Measurements from ENCODE around the gene TNIK. TPM values are rescaled to one million over a fixed set of nuclear protein-coding genes. Genes with fewer than 3 reads are reported as not detected.

The TNIK gene
- total RNA-seq, 1 donor from 2014 or later: 17.0 TPM

DNA sequence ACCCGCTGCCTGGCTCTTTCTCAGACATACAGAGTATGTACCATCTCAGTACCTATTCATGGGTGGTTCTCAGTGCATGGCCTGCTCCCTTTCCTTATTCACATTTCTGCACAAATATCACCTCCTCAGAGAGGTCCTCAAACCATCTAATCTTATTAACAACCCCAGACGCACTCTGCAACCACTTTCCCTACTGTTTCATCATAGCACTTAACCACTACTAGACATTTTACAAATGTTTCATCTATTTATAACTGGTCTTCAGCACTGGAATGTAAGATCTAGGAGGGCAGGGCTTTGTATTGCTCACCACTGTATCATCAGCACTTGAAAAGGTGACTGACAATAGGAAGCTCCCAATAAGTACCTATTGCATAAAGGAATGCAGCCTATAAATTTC, 45.1 kb downstream of the TNIK start:
- Histone ChIP-seq H3K4me3 (ENCODE audit: low read depth, low read length) (no peak overlapping the region), H3K27me3 (ENCODE audit: control insufficient read depth, insufficient read depth, low read length) (no peaks in the 10 kb centered on the region), H3K36me3 (ENCODE audit: control insufficient read depth, insufficient read depth, low read length) (no peaks in the 10 kb centered on the region)
- TF ChIP-seq, protein P1, sequence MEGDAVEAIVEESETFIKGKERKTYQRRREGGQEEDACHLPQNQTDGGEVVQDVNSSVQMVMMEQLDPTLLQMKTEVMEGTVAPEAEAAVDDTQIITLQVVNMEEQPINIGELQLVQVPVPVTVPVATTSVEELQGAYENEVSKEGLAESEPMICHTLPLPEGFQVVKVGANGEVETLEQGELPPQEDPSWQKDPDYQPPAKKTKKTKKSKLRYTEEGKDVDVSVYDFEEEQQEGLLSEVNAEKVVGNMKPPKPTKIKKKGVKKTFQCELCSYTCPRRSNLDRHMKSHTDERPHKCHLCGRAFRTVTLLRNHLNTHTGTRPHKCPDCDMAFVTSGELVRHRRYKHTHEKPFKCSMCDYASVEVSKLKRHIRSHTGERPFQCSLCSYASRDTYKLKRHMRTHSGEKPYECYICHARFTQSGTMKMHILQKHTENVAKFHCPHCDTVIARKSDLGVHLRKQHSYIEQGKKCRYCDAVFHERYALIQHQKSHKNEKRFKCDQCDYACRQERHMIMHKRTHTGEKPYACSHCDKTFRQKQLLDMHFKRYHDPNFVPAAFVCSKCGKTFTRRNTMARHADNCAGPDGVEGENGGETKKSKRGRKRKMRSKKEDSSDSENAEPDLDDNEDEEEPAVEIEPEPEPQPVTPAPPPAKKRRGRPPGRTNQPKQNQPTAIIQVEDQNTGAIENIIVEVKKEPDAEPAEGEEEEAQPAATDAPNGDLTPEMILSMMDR (IDR thresholded peaks at IDR 0.05; ENCODE audit: insufficient read depth, low read length, poor library complexity, severe bottlenecking): no peak
- DNase-seq (ENCODE audit: low read depth): no peak

DNA sequence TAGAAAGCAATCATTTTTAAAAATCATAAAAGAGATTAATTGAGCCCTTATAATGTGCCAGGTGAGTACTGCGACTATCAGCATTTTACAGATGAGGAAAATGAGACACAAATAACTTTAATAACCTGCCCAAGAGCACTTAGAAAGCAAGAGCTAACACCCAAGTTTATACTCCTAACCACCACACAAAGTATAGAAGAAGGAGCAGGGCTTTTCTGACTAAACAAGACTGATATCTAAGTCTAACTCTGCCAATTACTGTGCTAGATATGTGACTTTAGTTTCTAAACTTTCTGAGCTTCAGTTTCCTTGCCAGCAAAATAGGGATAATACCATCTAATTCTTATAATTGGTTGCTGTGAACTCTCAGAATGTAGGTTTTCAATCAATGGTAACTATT, 47.7 kb downstream of the TNIK start:
- Histone ChIP-seq H3K27me3 (ENCODE audit: control insufficient read depth, insufficient read depth, low read length) (no peaks in the 10 kb centered on the region), H3K4me3 (ENCODE audit: low read depth, low read length) (no peak overlapping the region), H3K36me3 (ENCODE audit: control insufficient read depth, insufficient read depth, low read length) (no peaks in the 10 kb centered on the region)
- DNase-seq (ENCODE audit: low read depth): no peak
- TF ChIP-seq, protein P1 (IDR thresholded peaks at IDR 0.05; ENCODE audit: insufficient read depth, low read length, poor library complexity, severe bottlenecking): no peak

DNA sequence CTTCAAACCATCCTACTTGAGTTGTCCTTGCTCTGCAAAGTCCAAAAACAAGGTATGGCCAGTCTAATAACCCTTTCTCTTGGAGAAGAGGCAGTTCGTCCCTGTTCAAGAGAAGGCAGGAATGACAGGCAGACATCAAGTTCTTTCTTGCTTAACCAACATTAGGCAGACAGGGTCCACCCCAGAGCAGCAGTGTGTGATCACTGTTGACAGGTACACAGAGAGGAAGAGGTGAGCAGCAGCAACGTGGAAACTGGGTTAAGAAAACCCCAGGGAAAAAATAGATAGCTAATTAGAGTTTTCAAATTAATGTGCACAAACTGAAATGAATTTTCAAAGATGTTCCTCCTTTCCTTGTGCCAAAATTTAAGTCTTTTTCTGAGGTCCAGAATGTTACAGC, 48.2 kb downstream of the TNIK start:
- Histone ChIP-seq H3K4me3 (ENCODE audit: low read depth, low read length) (no peak overlapping the region), H3K27me3 (ENCODE audit: control insufficient read depth, insufficient read depth, low read length) (no peaks in the 10 kb centered on the region), H3K36me3 (ENCODE audit: control insufficient read depth, insufficient read depth, low read length) (no peaks in the 10 kb centered on the region)
- TF ChIP-seq, protein P1 (IDR thresholded peaks at IDR 0.05; ENCODE audit: insufficient read depth, low read length, poor library complexity, severe bottlenecking): no peak
- DNase-seq (ENCODE audit: low read depth): no peak

DNA sequence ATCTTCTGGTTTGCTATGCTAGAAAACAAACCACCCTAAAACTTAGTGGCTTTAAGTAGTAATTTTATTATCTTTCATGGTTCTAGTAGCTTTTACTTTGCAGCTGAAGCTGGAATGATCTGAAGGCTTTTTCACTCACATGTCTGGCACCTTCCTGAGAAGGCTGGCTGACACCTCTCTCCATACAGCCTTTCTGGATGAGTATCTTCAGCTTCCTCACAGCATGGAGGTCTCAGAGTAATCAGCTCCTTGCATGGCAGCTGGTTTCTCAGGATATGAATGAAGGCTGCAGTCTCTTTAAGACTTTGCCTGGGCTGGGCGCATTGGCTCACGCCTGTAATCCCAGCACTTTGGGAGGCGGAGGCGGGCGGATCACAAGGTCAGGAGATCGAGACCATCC, 50.0 kb downstream of the TNIK start:
- TF ChIP-seq, protein P1 (IDR thresholded peaks at IDR 0.05; ENCODE audit: insufficient read depth, low read length, poor library complexity, severe bottlenecking): no peak
- Histone ChIP-seq H3K27me3 (ENCODE audit: control insufficient read depth, insufficient read depth, low read length) (no peaks in the 10 kb centered on the region), H3K4me3 (ENCODE audit: low read depth, low read length) (no peak overlapping the region), H3K36me3 (ENCODE audit: control insufficient read depth, insufficient read depth, low read length) (no peaks in the 10 kb centered on the region)
- no peak for DNase-seq (ENCODE audit: low read depth)

DNA sequence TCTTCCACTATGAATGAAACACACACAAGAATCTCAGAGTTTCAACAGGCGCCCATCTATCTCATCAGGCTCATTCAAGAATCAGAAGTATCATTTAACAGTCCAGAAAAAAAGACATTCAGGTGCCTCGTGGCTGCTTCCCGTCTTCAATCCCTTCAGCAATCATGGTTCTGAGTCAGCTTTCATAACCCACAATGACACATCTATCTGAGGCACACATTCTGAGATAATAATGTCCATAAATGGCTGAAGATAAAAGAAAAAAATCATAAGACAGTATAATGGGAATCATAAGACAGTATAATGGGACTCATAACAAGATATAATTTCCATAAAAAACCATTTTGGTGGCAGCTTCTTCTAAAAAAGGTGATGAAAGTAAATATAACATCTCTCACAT, 52.4 kb downstream of the TNIK start:
- H3K36me3 ChIP-seq (ENCODE audit: control insufficient read depth, insufficient read depth, low read length): no peaks in the 10 kb centered on the region
- no peaks in the 10 kb centered on the region for H3K27me3 ChIP-seq (ENCODE audit: control insufficient read depth, insufficient read depth, low read length)
- H3K4me3 ChIP-seq (ENCODE audit: low read depth, low read length): no peak overlapping the region
- peak; percentile 28 for DNase-seq (ENCODE audit: low read depth)
- TF ChIP-seq, protein P1 (IDR thresholded peaks at IDR 0.05; ENCODE audit: insufficient read depth, low read length, poor library complexity, severe bottlenecking): no peak

DNA sequence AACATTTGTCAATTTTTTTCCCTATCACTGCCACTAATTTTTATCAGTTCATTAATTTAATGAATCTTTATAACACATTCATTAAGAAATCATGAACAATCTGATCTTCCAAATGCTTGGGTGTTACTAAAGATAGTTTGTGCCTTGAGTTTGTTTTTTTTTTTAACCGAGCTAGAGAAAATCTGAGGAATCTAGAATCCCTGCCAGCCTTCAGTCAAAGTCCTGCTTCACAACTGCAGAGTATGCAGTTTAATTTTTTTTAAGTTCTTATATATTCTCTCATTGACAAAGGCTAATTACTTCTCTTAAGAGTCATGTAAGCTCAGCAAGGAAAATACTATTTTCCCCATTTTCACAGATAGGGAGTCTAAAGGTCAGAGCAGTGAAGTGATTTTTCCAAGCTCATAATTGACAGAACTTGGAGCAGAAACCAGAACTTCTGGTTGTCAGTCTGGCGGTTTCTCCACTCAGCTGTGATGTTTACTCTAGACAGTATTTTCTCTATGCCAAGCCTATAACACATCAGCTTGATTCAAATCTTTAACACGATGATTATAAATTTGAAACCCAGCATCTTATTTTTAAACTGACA, 55.7 kb downstream of the TNIK start:
- no peaks in the 10 kb centered on the region for H3K27me3 ChIP-seq (ENCODE audit: control insufficient read depth, insufficient read depth, low read length)
- no peak for DNase-seq (ENCODE audit: low read depth)
- no peak overlapping the region for H3K4me3 ChIP-seq (ENCODE audit: low read depth, low read length)
- TF ChIP-seq, protein P1 (IDR thresholded peaks at IDR 0.05; ENCODE audit: insufficient read depth, low read length, poor library complexity, severe bottlenecking): no peak
- no peaks in the 10 kb centered on the region for H3K36me3 ChIP-seq (ENCODE audit: control insufficient read depth, insufficient read depth, low read length)

Measured in kidney epithelial cell (primary cell).